Measurements from ENCODE around the gene SERPINB2.

Gene SERPINB2, protein sequence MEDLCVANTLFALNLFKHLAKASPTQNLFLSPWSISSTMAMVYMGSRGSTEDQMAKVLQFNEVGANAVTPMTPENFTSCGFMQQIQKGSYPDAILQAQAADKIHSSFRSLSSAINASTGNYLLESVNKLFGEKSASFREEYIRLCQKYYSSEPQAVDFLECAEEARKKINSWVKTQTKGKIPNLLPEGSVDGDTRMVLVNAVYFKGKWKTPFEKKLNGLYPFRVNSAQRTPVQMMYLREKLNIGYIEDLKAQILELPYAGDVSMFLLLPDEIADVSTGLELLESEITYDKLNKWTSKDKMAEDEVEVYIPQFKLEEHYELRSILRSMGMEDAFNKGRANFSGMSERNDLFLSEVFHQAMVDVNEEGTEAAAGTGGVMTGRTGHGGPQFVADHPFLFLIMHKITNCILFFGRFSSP

GRCh38 chr18:63887424-63887823, at the start of gene SERPINB2:
SERPINB2 (plus strand) TSS chr18:63887705; CDS start chr18:63891445, 3,740 bp downstream.
- DNase-seq (ENCODE audit: low read depth) = no peak

- no peak for DNase-seq (ENCODE audit: low read depth)
Measured at GRCh38 chr18:63843008-63843407, 44.5 kb upstream of the SERPINB2 start.

DNA sequence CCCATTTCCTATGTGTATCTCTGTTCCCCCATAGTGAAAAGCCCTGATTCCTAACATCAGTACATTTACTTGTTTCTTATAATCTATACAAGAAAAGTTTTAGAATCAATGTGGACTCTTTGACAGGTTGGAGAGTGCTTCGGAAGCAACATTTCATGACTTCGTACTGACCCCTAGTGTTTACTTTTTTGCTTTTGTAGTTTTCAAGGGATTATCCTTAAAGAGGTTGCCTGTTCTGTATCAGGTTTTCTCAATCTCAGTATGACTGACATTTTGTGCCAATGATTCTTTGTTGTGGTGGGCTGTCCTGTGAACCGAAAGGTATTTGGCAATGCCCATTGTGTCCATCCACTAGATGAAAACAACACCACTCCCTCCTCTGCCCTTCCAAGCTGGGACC, 43.3 kb upstream of the SERPINB2 start:
- DNase-seq (ENCODE audit: low read depth) = no peak

DNA sequence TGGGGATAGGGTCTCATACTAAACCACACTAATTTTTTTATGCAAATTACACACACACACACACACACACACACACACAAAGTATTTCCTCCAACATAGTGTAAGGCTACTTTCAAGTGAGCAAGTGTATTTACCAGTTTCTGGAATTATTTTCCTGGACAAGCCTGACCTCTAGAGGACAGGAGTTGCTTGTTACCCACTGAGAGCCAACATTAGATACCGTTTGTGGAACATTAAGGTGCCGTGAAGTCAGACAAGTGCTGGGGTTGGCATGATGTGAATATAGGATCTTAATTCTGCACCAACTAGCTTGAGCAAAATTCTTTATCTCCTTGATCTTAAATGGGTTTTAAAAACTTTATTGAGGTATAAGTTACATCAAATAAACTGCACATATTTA, 39.3 kb upstream of the SERPINB2 start:
- no peak for DNase-seq (ENCODE audit: low read depth)

- no peak for DNase-seq (ENCODE audit: low read depth)
Measured at GRCh38 chr18:63850020-63850419, 37.5 kb upstream of the SERPINB2 start.

DNA sequence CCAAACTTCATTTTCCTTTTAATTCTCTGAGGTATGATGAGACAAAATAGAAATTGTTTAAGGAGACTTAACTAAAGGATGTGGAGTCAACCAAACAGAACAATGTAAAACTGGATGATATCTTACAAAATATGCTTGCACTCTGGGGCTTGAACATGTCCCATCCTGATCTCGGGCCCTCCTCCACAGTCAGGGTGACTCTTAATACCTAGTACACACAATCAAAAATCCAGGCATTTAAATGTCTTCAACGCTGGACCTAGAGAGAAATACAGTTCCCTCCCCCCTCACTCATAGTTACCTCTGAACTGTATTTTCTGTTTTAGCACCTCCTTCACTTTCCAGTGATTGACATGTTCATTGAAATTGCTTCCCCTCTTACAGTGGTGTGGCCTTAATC, 36.9 kb upstream of the SERPINB2 start:
- DNase-seq (ENCODE audit: low read depth) = no peak

GRCh38 chr18:63858456-63858855, 29.0 kb upstream of the SERPINB2 start:
- no peak for DNase-seq (ENCODE audit: low read depth)

DNA sequence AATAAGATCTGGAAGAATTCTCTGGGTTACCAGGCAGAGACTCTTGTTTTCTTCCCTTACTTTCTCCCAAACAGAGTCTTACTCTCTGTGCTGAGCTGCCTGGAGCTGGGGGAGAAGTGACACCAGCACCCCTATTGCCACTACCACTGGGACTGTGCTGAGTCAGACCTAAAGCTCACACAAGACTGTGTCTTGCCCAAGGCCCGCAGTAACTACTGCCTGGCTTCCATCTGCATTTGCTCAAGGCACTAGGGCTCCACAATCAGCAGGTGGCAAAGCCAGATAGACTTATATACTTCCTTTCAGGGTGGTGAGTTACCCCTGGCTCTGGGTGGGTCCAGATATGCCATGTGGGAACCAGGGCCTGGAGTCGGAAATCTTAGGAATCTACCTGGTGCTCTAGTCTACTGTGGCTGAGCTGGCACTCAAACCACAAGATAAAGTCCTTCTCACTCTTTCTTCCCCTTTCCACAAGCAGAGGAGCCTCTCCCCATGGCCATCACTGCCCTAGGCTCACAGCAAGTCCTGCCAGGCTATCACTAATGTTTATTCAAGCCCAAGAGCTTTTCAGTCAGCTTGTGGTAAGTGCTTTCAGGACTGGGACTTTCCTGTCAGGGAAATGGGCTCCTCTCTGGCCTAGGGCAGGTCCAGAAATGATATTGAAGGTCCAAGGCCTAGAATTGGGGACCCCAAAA, 27.6 kb upstream of the SERPINB2 start:
- no peak for DNase-seq (ENCODE audit: low read depth)

DNA sequence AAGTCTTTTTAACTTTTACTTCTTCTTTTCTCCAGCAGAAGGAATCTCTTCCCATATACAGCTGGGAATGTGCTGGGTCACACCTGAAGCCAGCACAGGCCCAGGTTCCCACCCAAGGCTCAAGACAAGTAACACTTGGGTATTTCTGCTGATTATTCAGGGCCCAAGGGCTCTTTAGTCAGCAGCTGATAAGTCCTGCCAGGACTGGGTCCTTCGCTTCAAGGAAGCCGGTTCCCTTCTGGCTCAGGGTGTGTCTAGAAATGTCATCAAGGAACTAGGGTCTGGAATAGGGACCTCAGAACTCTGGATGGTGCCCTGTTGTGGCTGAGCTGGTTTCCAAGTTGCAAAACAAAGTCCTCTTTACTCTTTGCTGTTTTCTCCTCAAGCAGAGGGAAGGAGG, 27.0 kb upstream of the SERPINB2 start:
- no peak for DNase-seq (ENCODE audit: low read depth)

DNA sequence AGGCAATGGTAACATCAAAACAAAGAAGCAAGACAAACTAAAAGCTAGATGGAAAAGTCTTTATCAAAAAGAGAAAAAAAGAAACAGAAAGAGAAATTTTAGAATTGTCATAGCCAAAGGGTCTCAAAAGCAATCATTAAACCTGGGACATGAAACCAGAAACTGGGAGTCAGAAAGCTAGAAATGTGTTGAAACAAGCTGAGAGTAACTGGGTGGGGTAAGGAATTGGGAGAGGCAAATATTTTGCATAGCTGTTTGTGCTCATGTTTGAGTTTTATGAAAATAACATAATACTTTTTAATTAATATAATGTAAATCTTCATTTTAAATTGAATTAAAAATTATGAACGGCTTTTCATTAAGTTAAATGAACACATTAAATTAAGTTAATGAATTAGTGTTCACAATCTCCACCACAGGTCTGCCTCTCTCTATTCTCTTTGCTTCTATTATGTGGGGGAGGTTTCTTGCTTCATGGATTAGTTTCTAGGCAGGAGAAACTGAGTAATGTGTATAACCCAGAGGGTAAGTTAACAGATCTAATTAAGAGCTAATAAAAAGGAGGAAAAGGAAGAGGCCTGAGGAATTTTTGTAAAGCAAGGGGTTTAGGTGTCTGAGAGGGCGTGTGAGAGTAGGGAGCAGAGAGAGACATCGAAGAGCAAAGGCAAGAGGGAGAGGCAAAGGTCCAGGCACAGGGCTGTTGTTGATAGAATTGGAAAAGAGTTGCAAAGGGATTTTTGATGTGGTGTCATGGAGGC, 20.0 kb upstream of the SERPINB2 start:
- DNase-seq (ENCODE audit: low read depth) = no peak

DNA sequence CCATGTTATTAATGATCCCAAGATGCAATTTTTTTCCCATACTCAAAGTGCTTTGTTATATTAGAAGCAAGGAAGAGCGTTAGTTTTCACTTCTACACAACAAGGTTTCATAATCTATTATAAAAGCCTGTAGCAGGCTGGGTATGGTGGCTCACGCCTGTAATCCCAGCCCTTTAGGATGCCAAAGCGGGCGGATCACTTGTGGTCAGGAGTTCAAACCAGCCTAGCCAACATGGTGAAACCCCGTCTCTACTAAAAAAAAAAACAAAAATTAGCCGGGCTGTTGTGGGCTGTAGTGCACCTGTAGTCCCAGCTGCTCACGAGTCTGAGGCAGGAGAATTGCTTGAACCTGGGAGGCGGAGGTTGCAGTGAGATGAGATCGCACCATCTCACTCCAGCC, 19.0 kb upstream of the SERPINB2 start:
- DNase-seq (ENCODE audit: low read depth) = no peak

GRCh38 chr18:63869374-63869773, 18.1 kb upstream of the SERPINB2 start:
- DNase-seq (ENCODE audit: low read depth) = no peak

GRCh38 chr18:63869851-63870250, 17.7 kb upstream of the SERPINB2 start:
- DNase-seq (ENCODE audit: low read depth) = no peak

- no peak for DNase-seq (ENCODE audit: low read depth)
Measured at GRCh38 chr18:63871836-63872235, 15.7 kb upstream of the SERPINB2 start.

DNA sequence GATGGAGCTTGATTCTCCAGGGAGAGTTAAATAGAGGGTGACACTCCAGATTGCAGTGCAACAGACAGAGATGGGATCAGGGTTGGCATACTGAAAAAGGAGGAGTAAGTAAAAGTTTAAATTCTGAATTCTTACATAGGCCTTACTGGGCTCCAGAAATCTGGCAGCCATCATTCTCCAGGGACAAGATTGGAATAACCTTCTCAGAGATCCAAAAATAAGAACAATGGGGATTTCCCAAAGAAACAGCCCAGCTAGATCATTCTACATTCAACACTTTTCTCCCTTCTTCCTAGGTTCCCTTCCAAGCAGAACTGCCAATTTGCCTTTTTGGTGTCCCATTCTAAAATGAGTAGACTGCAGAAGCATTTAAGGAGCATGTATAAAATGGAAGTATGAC, 14.9 kb upstream of the SERPINB2 start:
- no peak for DNase-seq (ENCODE audit: low read depth)

- no peak for DNase-seq (ENCODE audit: low read depth)
Measured at GRCh38 chr18:63878343-63878742, 9.2 kb upstream of the SERPINB2 start.

- no peak for DNase-seq (ENCODE audit: low read depth)
Measured at GRCh38 chr18:63878925-63879324, 8.6 kb upstream of the SERPINB2 start.

- DNase-seq (ENCODE audit: low read depth) = no peak
Measured at GRCh38 chr18:63879709-63880108, 7.8 kb upstream of the SERPINB2 start.

DNA sequence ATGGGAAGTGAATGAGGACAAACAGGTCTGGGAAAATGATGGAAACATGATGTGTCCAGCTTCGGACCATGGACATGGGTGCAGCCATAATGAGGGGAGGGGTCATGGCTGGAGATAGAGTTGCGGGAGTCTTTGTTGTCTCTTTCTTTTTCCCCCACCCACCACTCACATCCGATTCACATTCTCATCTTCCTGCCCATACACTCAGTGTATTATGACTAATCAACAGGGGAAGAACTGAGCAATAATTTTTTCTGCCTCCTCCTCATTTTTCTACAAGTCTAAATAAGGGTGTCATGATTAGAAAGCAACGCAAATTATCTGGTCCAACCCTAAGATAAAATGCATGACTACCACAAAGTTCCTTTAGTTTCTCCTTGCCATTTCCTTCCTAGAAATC, 5.7 kb upstream of the SERPINB2 start:
- DNase-seq (ENCODE audit: low read depth) = no peak

GRCh38 chr18:63882333-63883141, 5.0 kb upstream of the SERPINB2 start:
- no peak for DNase-seq (ENCODE audit: low read depth)

GRCh38 chr18:63883617-63884016, 3.9 kb upstream of the SERPINB2 start:
- no peak for DNase-seq (ENCODE audit: low read depth)

All from stimulated activated CD8-positive, alpha-beta memory T cell treated with anti-CD3 and anti-CD28 coated beads, Interleukin-15, amount 100 ng/mL, for 24 hours (primary cell).